HuH-7 (cell line): ENCODE data around the gene ATP8B2.
"Not testable (repeated sequence)": the region's sequence is repeated elsewhere in the genome, so short reads cannot be mapped to it uniquely, and the experiment has no call there.

Experiments used
- DNase-seq: peaks from one replicate; pipeline ENCODE4 v3.0.0; 2011; ENCODE audit warnings: low spot score

Gene ATP8B2, protein sequence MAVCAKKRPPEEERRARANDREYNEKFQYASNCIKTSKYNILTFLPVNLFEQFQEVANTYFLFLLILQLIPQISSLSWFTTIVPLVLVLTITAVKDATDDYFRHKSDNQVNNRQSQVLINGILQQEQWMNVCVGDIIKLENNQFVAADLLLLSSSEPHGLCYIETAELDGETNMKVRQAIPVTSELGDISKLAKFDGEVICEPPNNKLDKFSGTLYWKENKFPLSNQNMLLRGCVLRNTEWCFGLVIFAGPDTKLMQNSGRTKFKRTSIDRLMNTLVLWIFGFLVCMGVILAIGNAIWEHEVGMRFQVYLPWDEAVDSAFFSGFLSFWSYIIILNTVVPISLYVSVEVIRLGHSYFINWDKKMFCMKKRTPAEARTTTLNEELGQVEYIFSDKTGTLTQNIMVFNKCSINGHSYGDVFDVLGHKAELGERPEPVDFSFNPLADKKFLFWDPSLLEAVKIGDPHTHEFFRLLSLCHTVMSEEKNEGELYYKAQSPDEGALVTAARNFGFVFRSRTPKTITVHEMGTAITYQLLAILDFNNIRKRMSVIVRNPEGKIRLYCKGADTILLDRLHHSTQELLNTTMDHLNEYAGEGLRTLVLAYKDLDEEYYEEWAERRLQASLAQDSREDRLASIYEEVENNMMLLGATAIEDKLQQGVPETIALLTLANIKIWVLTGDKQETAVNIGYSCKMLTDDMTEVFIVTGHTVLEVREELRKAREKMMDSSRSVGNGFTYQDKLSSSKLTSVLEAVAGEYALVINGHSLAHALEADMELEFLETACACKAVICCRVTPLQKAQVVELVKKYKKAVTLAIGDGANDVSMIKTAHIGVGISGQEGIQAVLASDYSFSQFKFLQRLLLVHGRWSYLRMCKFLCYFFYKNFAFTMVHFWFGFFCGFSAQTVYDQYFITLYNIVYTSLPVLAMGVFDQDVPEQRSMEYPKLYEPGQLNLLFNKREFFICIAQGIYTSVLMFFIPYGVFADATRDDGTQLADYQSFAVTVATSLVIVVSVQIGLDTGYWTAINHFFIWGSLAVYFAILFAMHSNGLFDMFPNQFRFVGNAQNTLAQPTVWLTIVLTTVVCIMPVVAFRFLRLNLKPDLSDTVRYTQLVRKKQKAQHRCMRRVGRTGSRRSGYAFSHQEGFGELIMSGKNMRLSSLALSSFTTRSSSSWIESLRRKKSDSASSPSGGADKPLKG

DNA sequence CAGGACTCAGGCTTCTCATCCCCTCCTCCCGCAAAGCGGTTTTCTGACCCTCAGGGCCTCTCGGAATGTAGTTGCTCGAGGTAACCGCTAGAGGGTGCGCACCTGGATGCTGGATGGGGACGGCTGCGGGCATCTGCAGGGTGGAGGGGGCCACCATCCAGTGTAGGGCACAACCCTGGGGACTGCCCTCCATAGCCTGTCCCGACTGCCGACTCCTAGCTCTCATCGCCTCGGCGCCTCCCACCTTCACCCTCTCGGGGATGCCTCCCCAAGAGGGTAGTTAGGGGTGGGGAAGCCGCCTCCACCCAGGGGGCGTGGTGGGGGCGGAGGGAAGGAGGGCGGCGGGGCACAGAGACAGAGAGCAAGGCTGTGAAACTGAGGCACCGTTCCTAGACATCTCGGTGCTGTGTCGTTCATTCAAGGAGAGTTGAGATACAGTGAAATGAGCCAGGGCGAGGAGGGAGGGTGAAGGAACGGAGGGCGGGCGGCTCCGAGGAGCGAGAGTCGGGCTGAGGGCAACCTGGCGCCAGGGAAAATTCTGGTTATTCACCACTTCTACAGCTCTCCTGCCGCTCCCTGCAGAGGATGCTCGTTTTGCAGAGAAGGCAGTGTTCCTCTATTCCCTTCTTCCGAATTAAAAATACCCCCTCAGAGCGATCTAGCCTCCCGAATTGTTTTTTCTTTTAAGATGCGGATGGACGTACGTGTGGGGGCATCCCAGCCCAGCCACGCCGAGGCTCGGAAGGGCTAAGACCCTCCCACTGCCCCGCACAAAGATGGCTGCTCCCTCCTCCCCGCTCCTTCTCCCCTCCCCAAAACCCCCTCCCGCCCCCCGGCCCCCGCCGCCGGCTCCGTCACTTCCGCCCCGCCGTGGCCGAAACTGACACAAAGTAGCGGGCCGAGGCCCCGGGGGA is at the start of gene ATP8B2:
ATP8B2 (plus strand) TSS at position 857 of the 914 bp plus-strand sequence. CDS start 2,617 bp downstream, outside the sequence.
- peak; percentile 94 for DNase-seq

DNA sequence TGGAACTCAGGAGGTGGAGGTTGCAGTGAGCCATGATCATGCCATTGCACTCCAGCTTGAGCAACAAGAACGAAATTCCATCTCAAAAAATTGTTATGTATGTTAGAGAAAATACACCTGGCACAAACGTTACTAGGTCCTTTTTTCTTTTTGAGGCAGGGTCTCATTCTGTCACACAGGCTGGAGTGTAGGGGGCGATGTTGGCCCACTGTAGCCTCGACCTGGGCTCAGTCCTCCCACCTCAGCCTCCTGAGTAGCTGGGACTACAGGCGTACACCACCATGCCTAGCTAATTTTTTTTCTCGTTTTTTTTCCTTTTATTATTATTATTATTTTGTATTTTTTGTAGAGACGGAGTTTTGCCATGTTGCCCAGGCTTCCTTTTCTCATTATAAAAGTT is 48.5 kb upstream of the ATP8B2 start:
- no peak for DNase-seq

DNA sequence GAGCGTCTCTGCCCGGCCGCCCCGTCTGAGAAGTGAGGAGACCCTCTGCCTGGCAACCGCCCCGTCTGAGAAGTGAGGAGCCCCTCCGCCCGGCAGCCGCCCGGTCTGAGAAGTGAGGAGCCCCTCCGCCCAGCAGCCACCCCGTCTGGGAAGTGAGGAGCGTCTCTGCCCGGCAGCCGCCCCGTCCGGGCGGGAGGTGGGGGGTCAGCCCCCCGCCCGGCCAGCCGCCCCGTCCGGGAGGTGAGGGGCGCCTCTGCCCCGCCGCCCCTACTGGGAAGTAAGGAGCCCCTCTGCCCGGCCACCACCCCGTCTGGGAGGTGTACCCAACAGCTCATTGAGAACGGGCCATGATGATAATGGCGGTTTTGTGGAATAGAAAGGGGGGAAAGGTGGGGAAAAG is 37.7 kb upstream of the ATP8B2 start:
- not testable (repeated sequence) for DNase-seq

DNA sequence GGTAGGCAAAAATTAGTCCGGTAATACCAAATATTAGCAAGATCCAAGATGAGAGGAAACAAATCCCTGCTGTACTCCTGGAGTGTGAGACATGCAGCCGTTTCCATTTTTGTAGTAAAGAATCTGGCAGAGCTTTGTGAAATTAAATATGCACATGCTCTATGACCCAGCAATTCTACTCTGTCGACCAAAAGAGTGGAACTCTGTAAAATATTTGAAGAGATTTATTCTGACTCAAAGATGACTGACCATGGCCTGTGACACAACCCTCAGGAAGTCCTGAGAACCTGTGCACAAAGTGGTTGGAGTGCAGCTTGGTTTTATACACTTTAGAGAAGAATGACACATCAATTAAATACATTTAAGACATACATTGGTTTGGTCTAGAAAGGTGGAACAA is 36.7 kb upstream of the ATP8B2 start:
- no peak for DNase-seq

DNA sequence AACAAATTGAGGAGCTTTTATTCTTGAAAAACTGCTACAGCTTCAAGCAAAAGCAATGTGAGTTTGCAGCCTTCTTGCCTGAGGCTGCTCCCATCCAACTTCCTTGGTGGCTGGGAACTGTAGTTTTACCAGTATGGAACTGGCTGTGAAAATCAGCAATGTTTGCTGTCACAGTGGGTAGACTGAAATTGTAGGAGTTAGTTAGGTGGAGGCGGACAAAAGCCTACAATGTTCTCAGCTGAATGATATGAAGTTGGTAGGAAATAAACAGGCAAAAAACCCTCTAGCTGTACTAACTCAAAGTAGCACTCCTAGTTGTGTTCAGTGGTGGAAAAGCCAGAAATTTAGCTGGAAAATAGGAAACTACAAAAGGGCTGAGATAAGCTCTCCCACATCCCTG is 34.4 kb upstream of the ATP8B2 start:
- no peak for DNase-seq

DNA sequence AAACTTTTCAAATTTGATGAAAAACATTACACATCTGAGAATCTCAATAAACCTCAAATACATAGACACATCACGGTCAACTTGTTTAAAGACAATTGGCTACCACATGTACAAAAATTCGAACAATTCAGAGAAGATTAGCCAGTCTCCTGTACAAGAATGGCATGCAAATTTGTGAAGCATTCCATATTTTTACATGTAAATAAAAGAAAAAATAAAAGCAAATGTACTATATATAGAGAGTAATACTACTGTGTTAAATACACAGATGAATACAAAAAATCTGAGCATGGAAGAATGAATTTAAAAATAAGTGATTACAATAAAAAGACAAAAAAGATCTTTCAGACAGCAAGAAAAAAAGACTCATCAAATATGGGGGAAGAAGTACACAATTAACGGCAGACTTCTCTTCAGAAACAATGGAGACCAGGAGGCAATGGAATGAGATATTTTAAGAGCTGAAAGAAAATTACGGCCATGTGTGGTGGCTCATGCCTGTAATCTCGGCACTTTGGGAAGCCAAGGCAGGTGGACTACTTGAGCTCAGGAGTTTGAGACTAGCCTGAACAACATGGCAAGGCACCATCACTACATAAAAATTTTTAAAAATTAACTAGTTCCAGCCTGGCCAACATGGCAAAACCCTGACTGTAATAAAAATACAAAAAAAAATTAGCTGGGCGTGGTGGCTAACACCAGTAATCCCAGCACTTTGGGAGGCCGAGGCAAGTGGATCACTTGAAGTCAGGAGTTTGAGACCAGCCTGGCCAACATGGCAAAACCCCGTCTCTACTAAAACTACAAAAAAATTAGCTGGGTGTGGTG is 29.7 kb upstream of the ATP8B2 start:
- no peak for DNase-seq

DNA sequence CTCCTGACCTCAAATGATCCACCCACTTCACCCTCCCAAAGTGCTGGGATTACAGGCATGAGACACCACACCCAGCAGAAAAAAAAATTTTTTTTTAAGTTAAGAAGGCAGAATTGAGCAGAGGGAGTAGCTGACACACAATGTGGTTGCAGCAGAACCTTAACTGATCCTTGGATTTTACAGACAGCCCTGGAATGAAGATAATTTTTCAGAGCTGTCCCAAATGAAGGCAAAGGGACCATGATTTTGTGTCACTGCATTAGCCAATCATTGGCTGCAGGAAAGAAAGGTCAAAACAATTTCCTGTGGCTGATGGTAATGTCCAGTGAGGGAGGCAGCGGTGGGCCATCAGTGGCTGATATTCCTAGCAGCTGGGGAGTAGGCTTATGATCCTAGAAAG is 23.7 kb upstream of the ATP8B2 start:
- no peak for DNase-seq

DNA sequence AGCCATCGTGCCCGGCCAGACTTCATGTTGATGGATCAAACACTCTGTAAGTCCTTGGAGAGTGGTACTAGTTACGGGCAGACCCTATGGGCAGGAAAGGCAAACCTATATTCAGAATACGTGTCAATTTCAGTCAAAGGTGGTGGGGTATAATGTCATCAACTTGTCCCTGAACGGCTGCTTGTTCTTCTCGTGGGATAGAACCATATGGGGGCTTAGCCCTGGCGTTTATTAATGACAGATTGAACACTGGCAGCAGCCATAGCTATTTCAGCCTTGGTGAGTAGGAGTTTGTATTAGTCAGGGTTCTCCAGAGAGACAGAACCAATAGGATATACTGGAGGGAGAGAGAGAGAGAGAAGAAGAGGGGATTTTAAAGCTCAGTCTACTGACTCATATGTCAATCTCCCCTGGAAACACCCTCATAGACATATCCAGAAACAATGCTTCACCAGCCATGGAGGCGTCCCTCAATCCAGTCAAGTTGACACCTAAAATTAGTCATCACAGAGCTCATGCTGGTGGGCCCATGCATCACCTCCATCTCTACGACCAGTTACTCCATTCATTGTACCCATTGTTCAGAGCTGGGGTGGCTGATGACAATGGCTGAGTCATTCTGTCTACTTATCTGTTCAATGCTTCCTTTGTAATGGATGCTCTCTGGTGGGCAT is 20.5 kb upstream of the ATP8B2 start:
- DNase-seq: no peak

DNA sequence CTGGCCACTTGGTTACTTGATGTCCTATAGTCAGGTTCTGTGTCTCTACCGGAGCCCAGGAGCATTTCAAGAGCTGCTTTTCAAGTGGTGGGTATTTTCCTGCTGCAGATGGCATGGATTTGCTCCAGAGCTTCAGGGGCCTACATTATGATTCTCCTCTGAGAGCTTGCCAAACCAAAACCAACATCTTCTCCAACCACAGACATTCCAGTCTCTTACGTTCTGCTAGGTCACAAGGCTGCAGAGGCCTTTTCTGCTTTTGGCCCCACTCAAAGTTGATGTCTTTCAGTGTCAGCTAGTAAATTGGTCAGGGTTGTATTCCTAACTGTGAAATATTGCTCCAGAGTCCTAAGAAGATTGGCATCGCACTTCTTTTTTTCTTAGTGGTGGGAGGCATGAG is 19.2 kb upstream of the ATP8B2 start:
- no peak for DNase-seq

DNA sequence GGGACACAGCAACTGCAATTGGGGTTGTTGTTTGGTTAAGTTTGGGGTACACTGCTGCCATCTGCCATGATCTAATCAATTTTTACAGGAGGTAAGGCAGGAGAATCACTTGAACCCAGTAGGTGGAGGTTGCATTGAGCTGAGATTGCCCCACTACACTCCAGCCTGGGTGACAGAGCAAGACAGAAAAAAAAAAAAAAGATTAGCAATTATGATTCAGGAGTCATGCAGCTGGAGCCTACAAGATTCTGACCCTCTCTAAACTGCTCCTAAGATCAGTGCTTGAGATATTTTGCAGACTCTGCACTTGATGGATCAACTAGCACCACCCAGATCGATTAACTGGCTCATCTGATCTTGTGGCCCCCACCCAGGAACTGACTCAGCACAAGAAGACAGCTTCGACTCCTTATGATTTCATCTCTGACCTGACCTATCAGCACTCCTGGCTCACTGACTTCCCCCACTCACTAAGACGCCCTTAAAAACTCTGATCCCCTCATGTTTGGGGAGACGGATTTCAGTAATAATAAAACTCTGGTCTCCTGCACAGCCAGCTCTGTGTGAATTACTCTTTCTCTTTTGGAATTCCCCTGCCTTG is 17.6 kb upstream of the ATP8B2 start:
- DNase-seq: not testable (repeated sequence)

DNA sequence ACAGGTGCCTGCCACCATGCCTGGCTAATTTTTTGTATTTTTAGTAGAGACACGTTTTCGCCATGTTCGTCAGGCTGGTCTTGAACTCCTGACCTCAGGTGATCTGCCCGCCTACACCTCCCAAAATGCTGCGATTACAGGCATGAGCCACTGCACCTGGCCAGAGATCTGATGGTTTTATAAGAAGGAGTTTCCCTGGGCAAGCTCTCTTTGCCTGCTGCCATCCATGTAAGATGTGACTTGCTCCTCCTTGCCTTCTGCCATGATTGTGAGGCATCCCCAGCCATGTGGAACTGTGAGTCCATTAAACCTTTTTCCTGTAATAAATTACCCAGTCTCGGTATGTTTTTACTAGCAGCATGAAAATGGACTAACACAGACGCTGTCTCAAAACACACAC is 16.2 kb upstream of the ATP8B2 start:
- DNase-seq: not testable (repeated sequence)

DNA sequence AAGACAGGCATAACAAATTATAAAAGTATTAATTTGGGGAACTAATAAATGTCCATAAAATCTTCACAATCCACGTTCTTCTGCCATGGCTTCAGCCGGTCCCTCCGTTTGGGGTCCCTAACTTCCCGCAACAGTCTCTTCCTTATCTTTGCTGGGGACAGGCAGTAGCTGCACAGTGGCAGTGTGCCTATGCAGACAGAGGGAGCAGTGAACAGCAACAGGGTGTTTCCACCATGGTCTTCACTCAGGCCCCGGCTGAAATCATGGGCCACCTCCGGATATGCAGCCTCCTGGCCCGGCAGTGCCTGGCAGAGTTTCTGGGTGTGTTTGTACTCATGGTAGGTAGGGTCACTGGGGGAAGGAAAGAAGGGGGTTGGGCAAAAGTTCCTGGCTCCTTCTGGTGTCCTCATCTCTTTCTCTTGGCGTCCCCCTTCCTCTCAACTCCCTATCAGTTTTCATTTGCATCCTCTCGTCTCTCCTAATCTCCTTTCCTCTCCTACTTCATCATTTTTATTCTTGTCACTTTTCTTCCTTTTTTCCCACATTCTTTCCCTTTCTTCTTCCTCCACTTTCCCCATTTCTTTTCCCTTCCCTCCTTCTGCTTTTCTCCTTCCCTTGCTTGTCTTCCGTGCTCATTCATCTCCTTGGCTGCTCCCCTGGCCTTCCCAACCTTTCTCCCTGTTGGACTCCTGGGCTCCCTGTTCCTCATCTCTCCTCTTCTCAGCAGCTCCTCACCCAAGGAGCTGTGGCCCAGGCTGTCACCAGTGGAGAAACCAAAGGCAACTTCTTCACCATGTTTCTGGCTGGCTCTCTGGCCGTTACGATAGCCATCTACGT is 12.9 kb upstream of the ATP8B2 start:
- DNase-seq: not testable (repeated sequence)

DNA sequence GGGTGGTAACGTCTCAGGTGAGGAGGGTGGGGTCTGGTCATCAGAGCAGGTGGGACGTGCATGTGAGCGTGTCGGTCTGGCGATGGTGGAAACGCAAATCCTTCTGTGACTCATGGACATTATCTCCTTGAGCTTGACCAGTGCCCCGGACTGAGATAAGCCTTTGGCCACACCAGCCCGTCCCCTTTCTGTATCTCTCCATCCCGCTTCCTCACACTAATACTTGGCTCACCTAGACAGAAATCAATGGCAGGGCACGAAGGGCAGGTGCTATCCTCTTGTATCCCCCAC is 12.3 kb upstream of the ATP8B2 start:
- no peak for DNase-seq

DNA sequence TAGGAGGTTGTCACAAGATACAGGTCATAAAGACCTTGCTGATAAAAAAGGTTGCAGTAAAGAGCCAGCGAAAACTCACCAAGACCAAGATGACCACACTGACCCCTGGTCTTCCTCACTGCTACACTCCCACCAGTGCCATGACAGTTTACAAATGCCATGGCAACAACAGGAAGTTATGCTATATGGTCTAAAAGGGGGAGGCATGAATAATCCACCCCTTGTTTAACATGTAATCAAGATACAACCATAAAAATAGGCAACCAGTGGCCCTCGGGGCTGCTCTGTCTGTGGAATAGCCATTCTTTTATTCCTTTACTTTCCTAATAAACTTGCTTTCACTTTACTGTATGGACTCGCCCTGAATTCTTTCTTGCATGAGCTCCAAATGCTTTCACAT is 11.1 kb upstream of the ATP8B2 start:
- not testable (repeated sequence) for DNase-seq

DNA sequence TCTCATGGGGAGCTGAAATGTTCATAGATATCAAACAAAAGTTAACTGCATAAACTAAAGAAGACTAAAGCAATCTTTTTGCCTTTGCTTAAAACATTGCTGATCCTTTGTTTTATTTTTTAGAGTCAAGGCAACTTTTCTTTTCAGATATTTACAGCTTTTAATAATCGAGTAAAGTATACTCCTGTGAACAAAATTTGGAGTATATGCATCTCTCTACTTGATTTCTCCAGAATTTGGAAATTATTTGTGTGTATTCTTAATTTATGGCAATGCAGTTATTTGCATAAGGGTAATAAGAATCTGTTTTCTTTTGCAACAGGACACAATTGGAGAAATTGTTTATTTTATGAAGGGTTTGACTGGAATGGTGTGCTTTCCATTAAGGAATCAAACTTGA is 8.6 kb upstream of the ATP8B2 start:
- DNase-seq: no peak

DNA sequence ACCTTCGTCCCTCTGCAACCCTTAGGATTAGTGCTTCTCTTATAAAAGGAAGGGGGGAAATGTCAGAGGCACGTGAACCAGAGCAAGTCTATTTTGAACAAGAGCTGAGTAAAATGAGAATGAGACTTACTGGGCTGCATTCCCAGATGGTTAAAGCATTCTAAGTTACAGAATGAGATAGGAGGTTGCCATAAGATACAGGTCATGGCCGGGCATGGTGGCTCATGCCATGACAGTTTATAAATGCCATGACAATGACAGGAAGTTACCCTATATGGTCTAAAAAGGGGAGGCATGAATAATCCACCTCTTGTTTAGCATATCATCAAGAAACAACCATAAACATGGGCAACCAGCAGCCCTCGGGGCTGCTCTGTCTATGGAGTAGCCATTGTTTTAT is 6.9 kb upstream of the ATP8B2 start:
- DNase-seq: no peak

DNA sequence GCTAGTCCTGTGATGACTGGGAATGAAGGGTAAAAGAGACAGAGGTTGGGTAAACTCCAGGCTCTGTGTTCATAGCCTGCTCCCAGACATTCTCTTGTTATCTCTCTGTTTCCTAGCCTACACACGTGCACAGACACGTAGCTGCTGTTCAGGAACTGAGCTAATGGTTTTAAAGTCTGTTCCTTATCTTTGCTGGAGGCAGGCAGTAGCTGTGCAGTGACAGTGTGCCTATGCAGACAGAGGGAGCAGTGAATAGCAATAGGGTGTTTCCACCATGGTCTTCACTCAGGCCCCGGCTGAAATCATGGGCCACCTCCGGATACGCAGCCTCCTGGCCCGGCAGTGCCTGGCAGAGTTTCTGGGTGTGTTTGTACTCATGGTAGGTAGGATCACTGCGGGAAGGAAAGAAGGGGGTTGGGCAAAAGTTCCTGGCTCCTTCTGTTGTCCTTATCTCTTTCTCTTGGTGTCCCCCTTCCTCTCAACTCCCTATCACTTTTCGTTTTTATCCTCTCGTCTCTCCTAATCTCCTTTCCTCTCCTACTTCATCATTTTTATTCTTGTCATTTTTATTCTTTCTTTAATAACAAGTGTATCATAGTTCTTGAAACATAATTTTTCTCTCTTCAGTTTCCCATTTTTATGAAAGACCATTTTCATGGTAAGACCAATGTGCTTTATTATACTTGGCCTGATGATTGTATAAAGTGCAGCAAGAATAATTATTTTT is 4.3 kb upstream of the ATP8B2 start, which contains the start of gene AQP10:
AQP10 (plus strand) TSS at position 212 of the 727 bp plus-strand sequence; CDS start at position 275, 63 bp downstream.
- peak; percentile 79 for DNase-seq

DNA sequence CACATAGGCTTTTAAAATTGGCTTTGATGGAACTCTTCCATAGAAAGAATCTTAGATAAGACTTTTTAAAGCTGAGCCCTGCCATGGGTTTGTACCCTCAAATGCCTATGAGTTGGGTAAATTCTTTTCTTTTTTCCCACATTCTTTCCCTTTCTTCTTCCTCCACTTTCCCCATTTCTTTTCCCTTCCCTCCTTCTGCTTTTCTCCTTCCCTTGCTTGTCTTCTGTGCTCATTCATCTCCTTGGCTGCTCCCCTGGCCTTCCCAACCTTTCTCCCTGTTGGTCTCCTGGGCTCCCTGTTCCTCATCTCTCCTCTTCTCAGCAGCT is 3.8 kb upstream of the ATP8B2 start:
- not testable (repeated sequence) for DNase-seq
